HCT116 (cell line): ENCODE data around the gene POLR3A. TPM values are rescaled to one million over a fixed set of nuclear protein-coding genes. Genes with fewer than 3 reads are reported as not detected.

Experiments used
- ATAC-seq: fragments of 200-7000 bp; cut with Tn5 transposase; 2 replicates; pipeline ENCODE4 v1.9.1; 2020; ENCODE audit warnings: mild to moderate bottlenecking, moderate library complexity
- BruUV-seq: library from RNA; stranded (reverse); fragments of 400-500 nt; replicated peaks from 2 replicates; lab custom pipeline; 2021; lab: Mats Ljungman, UMichigan
- CTCF ChIA-PET: fragments of 300-600 bp; sonication (Branson Sonifier 250); formaldehyde crosslinking; loops from one replicate; lab custom pipeline; 2021; ENCODE audit warnings: antibody characterized with exemption; lab: Charles Lee
- POLR2A ChIA-PET: fragments of 300-600, 350-600 bp; sonication (Branson Sonifier 250); formaldehyde crosslinking; loops from one replicate; lab custom pipeline; 2021; ENCODE audit warnings: antibody characterized with exemption; lab: Charles Lee
- RAD21 ChIA-PET, 2 experiments: fragments of 300-600 bp; sonication (Branson Sonifier 250); formaldehyde crosslinking; loops; one replicate each; lab custom pipeline; 2023; ENCODE audit warnings: low total read pairs in 2 of 2; ENCODE audit not compliant: uncharacterized antibody in 2 of 2, unreplicated experiment in 2 of 2, low non-redundant PET in 1 of 2; lab: Charles Lee
- DNase-seq: peaks from one replicate; pipeline ENCODE4 v3.0.0-alpha.2; 2010; ENCODE audit warnings: low read depth, low spot score
- H2AFZ ChIP-seq: fragments of 200-600 bp; shearing (Covaris generic), sonication (generic); 2 replicates; pipeline ENCODE4 v1.6.1; 2017; ENCODE audit warnings: low read depth, mixed run types, mixed read lengths, antibody characterized with exemption, low read length; ENCODE audit not compliant: poor library complexity, severe bottlenecking
- H3K27ac ChIP-seq: 2 replicates; pipeline ENCODE4 v1.5.1; 2012; ENCODE audit warnings: low read depth, low read length
- H3K27me3 ChIP-seq: fragments of 200-600 bp; sonication (generic); 2 replicates; pipeline ENCODE4 v1.6.1; 2016; ENCODE audit warnings: mixed run types, low read length, mixed read lengths; ENCODE audit not compliant: insufficient read depth
- H3K36me3 ChIP-seq, 2 experiments: fragments of 200-500 bp in 1 of 2; fragments of 200-600 bp in 1 of 2; sonication (Bioruptor generic) in 1 of 2; sonication (generic) in 1 of 2; 2 replicates each; pipeline versions ENCODE4 v1.5.1 to v1.6.1; 2014 to 2016; ENCODE audit warnings: low read length in 2 of 2, inconsistent platforms in 1 of 2, mixed read lengths in 1 of 2, mixed run types in 1 of 2; ENCODE audit not compliant: insufficient read depth in 2 of 2, control insufficient read depth in 1 of 2
- H3K4me1 ChIP-seq, 2 experiments: fragments of 200-600 bp in 1 of 2; sonication (generic) in 1 of 2; 2 replicates each; pipeline versions ENCODE4 v1.5.1 to v1.6.1; 2012 to 2017; ENCODE audit warnings: low read length in 2 of 2, inconsistent platforms in 1 of 2, mild to moderate bottlenecking in 1 of 2, mixed read lengths in 1 of 2, mixed run types in 1 of 2, moderate library complexity in 1 of 2; ENCODE audit not compliant: insufficient read depth in 2 of 2, control insufficient read depth in 1 of 2
- H3K4me2 ChIP-seq: fragments of 200-600 bp; sonication (generic); 2 replicates; pipeline ENCODE4 v1.6.1; 2017; ENCODE audit warnings: mixed run types, low read length, mixed read lengths
- H3K4me3 ChIP-seq, 2 experiments: fragments of 200-600 bp in 1 of 2; sonication (generic) in 1 of 2; replicated peaks in 1 of 2; 2 replicates each; pipeline ENCODE4 v1.5.1; 2011 to 2016; ENCODE audit warnings: low read length in 2 of 2, control low read depth in 1 of 2, low read depth in 1 of 2, mild to moderate bottlenecking in 1 of 2, mixed read lengths in 1 of 2, mixed run types in 1 of 2
- H3K79me2 ChIP-seq: fragments of 200-600 bp; sonication (generic); 2 replicates; pipeline ENCODE4 v1.6.1; 2017; ENCODE audit warnings: mild to moderate bottlenecking, mixed run types, low read length, moderate library complexity, mixed read lengths; ENCODE audit not compliant: insufficient read depth
- H3K9ac ChIP-seq: fragments of 200-600 bp; sonication (generic); 2 replicates; pipeline ENCODE4 v1.6.1; 2016; ENCODE audit warnings: low read length, mixed read lengths
- H3K9me2 ChIP-seq: fragments of 200-600 bp; sonication (generic), shearing (Covaris generic); 2 replicates; pipeline ENCODE4 v1.6.1; 2017; ENCODE audit warnings: mixed run types, mild to moderate bottlenecking, moderate library complexity; ENCODE audit not compliant: insufficient read depth
- H3K9me3 ChIP-seq, 2 experiments: fragments of 200-500 bp in 1 of 2; fragments of 200-600 bp in 1 of 2; sonication (Bioruptor generic) in 1 of 2; sonication (generic) in 1 of 2; 2 replicates each; pipeline ENCODE4 v1.6.1; 2014 to 2017; ENCODE audit warnings: low read length in 2 of 2, mixed read lengths in 2 of 2, inconsistent platforms in 1 of 2, low read depth in 1 of 2, mild to moderate bottlenecking in 1 of 2, mixed run types in 1 of 2, moderate library complexity in 1 of 2; ENCODE audit not compliant: control insufficient read depth in 1 of 2, insufficient read depth in 1 of 2
- H4K20me1 ChIP-seq: fragments of 200-600 bp; sonication (generic), shearing (Covaris generic); 2 replicates; pipeline ENCODE4 v1.6.1; 2017; ENCODE audit warnings: mixed run types, mild to moderate bottlenecking, moderate library complexity; ENCODE audit not compliant: insufficient read depth
- CBX3 ChIP-seq: IDR thresholded peaks from 2 replicates; pipeline ENCODE4 v1.6.1; 2012; ENCODE audit warnings: low read depth
- EZH2 ChIP-seq: fragments of 200-600 bp; sonication (generic); IDR thresholded peaks from 2 replicates; pipeline ENCODE4 v1.6.1; 2017; ENCODE audit warnings: antibody characterized with exemption, mixed run types
- SIN3A ChIP-seq: IDR thresholded peaks from 2 replicates; pipeline ENCODE4 v1.6.1; 2012; ENCODE audit warnings: low read depth
- SP1 ChIP-seq: IDR thresholded peaks from 2 replicates; pipeline ENCODE4 v1.6.1; 2012; ENCODE audit warnings: low read depth
- SRF ChIP-seq: IDR thresholded peaks from 2 replicates; pipeline ENCODE4 v1.6.1; 2012; ENCODE audit warnings: low read depth
- ZNF274 ChIP-seq: fragments of 200-500 bp; sonication (Bioruptor generic); IDR thresholded peaks from 2 replicates; pipeline ENCODE4 v1.6.1; 2014; ENCODE audit warnings: mild to moderate bottlenecking, low read depth, low read length, inconsistent platforms
- intact Hi-C: fragments of 100-400 bp; cut with micrococcal nuclease; formaldehyde crosslinking; loops from 2 replicates; pipeline ENCODE4 v1.10.0; 2022
- total RNA-seq: library from RNA; stranded (reverse); gene quantifications from one replicate; pipeline ENCODE4 v1.2.1, GENCODE V29; 2021; ENCODE audit not compliant: unreplicated experiment
- TF ChIP-seq, protein P1 (sequence below), 3 experiments: fragments of 200-600 bp in 1 of 3; sonication (generic) in 1 of 3; IDR thresholded peaks in 2 of 3; conservative IDR thresholded peaks in 1 of 3; 2 replicates each; pipeline ENCODE4 v1.5.1; 2012 to 2017; ENCODE audit warnings: low read depth in 2 of 3, low read length in 2 of 3, antibody characterized with exemption in 1 of 3, borderline replicate concordance in 1 of 3, control low read depth in 1 of 3, mild to moderate bottlenecking in 1 of 3, mixed read lengths in 1 of 3, mixed run types in 1 of 3, moderate library complexity in 1 of 3; ENCODE audit not compliant: insufficient read depth in 1 of 3
- TF ChIP-seq, protein P2 (sequence below): IDR thresholded peaks from 2 replicates; pipeline ENCODE4 v1.6.1; 2012

POLR3A gene
- total RNA-seq, 1 experiment from 2014 or later: 26.6 TPM

DNA sequence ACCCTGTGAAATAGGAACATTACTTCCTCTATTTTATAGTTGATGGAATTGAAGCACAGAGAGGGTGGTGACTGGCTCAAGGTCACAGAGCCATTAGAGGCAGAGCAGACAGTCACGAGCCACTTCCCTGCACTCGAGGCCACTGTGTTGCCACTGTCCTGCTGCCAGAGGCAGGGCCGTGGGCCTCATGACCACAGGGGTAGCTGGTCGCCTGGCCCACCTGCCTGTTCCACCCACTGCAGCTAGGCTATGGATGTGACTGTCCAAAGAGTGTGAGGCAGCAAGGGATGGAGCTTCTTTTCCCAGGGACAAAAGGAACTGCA lies 42.5 kb upstream of the POLR3A start (continued):
- TF ChIP-seq, protein P1, sequence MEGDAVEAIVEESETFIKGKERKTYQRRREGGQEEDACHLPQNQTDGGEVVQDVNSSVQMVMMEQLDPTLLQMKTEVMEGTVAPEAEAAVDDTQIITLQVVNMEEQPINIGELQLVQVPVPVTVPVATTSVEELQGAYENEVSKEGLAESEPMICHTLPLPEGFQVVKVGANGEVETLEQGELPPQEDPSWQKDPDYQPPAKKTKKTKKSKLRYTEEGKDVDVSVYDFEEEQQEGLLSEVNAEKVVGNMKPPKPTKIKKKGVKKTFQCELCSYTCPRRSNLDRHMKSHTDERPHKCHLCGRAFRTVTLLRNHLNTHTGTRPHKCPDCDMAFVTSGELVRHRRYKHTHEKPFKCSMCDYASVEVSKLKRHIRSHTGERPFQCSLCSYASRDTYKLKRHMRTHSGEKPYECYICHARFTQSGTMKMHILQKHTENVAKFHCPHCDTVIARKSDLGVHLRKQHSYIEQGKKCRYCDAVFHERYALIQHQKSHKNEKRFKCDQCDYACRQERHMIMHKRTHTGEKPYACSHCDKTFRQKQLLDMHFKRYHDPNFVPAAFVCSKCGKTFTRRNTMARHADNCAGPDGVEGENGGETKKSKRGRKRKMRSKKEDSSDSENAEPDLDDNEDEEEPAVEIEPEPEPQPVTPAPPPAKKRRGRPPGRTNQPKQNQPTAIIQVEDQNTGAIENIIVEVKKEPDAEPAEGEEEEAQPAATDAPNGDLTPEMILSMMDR (IDR thresholded peaks at IDR 0.05 in 2 of 3, conservative IDR thresholded peaks at IDR 0.05 in 1 of 3; ENCODE audit: borderline replicate concordance in 1 of 3, insufficient read depth in 1 of 3, low read depth in 2 of 3, low read length in 2 of 3): no peak
- TF ChIP-seq, protein P2, sequence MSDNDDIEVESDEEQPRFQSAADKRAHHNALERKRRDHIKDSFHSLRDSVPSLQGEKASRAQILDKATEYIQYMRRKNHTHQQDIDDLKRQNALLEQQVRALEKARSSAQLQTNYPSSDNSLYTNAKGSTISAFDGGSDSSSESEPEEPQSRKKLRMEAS: no peak
- no peak for TF ChIP-seq SRF
- TF ChIP-seq ZNF274: no peak
- no peak for TF ChIP-seq SP1
- no peak for TF ChIP-seq SIN3A

DNA sequence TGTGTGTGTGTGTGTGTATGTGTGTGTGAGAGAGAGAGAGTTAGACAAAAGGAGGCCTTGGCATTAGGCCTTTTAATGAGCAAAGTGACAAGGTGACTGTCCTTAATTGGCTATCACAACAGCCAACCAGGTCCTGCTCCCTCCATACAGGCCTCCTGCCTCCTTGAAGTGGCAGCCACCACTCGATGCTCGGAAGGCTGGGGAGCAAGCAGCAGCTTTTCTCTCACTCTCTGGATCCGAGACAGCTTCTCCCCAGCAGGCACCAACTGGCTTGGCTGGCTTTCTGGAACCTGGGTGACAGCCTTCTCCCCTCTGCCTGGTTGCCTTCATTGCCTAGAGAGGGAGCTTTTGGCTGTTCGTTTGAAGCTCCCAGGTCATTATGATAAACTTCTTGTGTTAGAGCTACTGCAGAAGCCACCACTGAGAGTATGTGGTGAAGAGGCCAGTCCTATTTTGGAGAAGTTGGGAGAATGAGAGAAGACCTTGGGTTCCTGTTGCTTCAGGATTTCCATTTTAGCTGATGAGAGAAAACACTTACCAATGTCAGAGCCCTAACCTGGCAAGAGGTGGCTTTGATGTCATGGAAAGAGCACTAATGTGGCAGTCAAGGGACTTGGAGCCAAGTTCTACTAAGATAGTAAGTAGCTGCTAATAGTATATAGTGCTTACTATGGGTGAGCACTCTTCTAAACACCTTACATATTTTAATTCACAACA lies 42.0 kb upstream of the POLR3A start:
- no peak for DNase-seq
- Histone ChIP-seq H3K4me3 (no peak overlapping the region), H3K9ac (no peak overlapping the region)
- RAD21 ChIA-PET: no interaction called here
- no peak for TF ChIP-seq EZH2
- no peak for TF ChIP-seq CBX3
- TF ChIP-seq, protein P1 (IDR thresholded peaks at IDR 0.05 in 2 of 3, conservative IDR thresholded peaks at IDR 0.05 in 1 of 3; ENCODE audit: borderline replicate concordance in 1 of 3, insufficient read depth in 1 of 3, low read depth in 2 of 3, low read length in 2 of 3): no peak
- TF ChIP-seq, all 23 proteins: peak for 0
- H3K27me3 ChIP-seq: no peaks in the 10 kb centered on the region
- no peaks in the 10 kb centered on the region for H3K79me2 ChIP-seq
- no TSS peak for BruUV-seq
- no peaks in the 10 kb centered on the region for H3K36me3 ChIP-seq
- no peaks in the 10 kb centered on the region for H3K9me3 ChIP-seq
- intact Hi-C loops: no loop called here
- no peak for ATAC-seq
- no peak overlapping the region for H2AFZ ChIP-seq
- no peaks in the 10 kb centered on the region for H3K4me1 ChIP-seq
- CTCF ChIA-PET: no interaction called here
- H4K20me1 ChIP-seq: no peaks in the 10 kb centered on the region
- no peaks in the 10 kb centered on the region for H3K9me2 ChIP-seq
- POLR2A ChIA-PET: no interaction called here
- no peak overlapping the region for H3K4me2 ChIP-seq
- H3K27ac ChIP-seq: no peak overlapping the region
